ENCODE data around the gene MUC21.

The MUC21 gene

DNA sequence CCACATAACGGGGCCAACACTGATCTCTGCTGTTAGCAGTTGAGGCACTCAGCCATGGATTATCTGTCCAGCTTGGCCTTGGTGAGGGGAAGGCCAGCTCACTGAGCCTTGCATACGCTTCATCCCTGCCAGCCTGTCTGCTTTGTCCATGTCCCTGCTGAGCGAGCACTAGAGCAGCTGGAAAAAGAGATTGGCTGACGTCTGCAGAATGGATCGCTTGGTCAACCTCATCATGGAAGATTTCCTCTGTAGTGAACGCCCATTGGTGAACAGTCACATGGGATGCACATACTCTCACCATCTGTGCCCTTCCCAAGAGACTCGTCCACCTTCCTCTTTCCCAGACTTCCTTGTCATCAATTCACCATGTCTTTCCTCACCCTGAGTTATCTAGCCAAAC lies 53.7 kb downstream of the MUC21 start:
- TF ChIP-seq, protein P1, sequence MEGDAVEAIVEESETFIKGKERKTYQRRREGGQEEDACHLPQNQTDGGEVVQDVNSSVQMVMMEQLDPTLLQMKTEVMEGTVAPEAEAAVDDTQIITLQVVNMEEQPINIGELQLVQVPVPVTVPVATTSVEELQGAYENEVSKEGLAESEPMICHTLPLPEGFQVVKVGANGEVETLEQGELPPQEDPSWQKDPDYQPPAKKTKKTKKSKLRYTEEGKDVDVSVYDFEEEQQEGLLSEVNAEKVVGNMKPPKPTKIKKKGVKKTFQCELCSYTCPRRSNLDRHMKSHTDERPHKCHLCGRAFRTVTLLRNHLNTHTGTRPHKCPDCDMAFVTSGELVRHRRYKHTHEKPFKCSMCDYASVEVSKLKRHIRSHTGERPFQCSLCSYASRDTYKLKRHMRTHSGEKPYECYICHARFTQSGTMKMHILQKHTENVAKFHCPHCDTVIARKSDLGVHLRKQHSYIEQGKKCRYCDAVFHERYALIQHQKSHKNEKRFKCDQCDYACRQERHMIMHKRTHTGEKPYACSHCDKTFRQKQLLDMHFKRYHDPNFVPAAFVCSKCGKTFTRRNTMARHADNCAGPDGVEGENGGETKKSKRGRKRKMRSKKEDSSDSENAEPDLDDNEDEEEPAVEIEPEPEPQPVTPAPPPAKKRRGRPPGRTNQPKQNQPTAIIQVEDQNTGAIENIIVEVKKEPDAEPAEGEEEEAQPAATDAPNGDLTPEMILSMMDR (IDR thresholded peaks at IDR 0.05): no peak

GRCh38 chr6:31037682-31038081 lies 54.2 kb downstream of the MUC21 start:
- TF ChIP-seq, protein P1 (IDR thresholded peaks at IDR 0.05): no peak

- TF ChIP-seq, protein P1 (IDR thresholded peaks at IDR 0.05): no peak
These were observed 55.0 kb downstream of the MUC21 start for GRCh38 chr6:31038559-31038958.
